ENCODE data around the gene MARS1. TPM values are rescaled to one million over a fixed set of nuclear protein-coding genes. Genes with fewer than 3 reads are reported as not detected.

MARS1 gene
- total RNA-seq, 2 experiments from 2014 or later, result 389 to 583 TPM

- H3K9me3 Mint-ChIP-seq (ENCODE audit: low read depth), result no peaks in the 10 kb centered on the region
- CTCF ChIA-PET, result interaction anchor here (0.8 to 6.8 kb wide), 4 partner anchors 11 to 232 kb away, joined by 4 to 58 read pairs (median 18); no protein-coding TSS in a partner anchor
- no peak overlapping the region for H3K27ac Mint-ChIP-seq
- no peak for DNase-seq
- H3K36me3 Mint-ChIP-seq (ENCODE audit: low read depth), result peaks cover 11% of the 10 kb centered on the region
- ATAC-seq, result no peak
- intact Hi-C loops (cut with DNase I, micrococcal nuclease), result loop anchor here in 1 of 2 experiments (5.0 kb wide), 1 partner anchor 377 kb away; the partner anchor contains the start of gene NAB2
- POLR2A ChIA-PET, result no interaction called here
- peaks cover 39% of the 10 kb centered on the region for H3K4me1 Mint-ChIP-seq
- H3K27me3 Mint-ChIP-seq, result peaks cover 4% of the 10 kb centered on the region
- H3K4me3 Mint-ChIP-seq, result no peak overlapping the region
These were observed 23.3 kb upstream of the MARS1 start for GRCh38 chr12:57464569-57464968.

GRCh38 chr12:57465030-57465746, 22.7 kb upstream of the MARS1 start:
- intact Hi-C loops (cut with DNase I, micrococcal nuclease), result no loop called here
- Mint-ChIP-seq H3K9me3 (ENCODE audit: low read depth) (no peaks in the 10 kb centered on the region), H3K27ac (no peak overlapping the region), H3K4me3 (no peak overlapping the region), H3K27me3 (peaks cover 4% of the 10 kb centered on the region), H3K36me3 (ENCODE audit: low read depth) (peaks cover 11% of the 10 kb centered on the region), H3K4me1 (peaks cover 36% of the 10 kb centered on the region)
- ChIA-PET POLR2A (no interaction called here), CTCF (interaction anchor here (0.6 to 6.8 kb wide), 7 partner anchors 10 to 233 kb away, joined by 3 to 58 read pairs (median 4); partner anchors contain the start of gene INHBE)
- ATAC-seq, result no peak
- DNase-seq, result no peak

- CTCF ChIA-PET, result interaction anchor here (0.6 to 6.8 kb wide), 10 partner anchors 10 to 395 kb away, joined by 3 to 58 read pairs (median 4); partner anchors contain the start of gene INHBE
- Mint-ChIP-seq H3K27me3 (no peaks in the 10 kb centered on the region), H3K4me1 (peaks cover 30% of the 10 kb centered on the region), H3K27ac (no peak overlapping the region), H3K4me3 (no peak overlapping the region), H3K36me3 (ENCODE audit: low read depth) (peaks cover 11% of the 10 kb centered on the region), H3K9me3 (ENCODE audit: low read depth) (no peaks in the 10 kb centered on the region)
- ATAC-seq (no peak), DNase-seq (no peak)
- POLR2A ChIA-PET, result interaction anchor here (0.6 to 0.7 kb wide), 2 partner anchors 21 to 55 kb away, joined by 3 to 4 read pairs; partner anchors contain the start of gene DDIT3
- intact Hi-C loops (cut with DNase I, micrococcal nuclease), result no loop called here
These were observed 21.9 kb upstream of the MARS1 start for GRCh38 chr12:57465747-57466505.

GRCh38 chr12:57467212-57467874, 20.5 kb upstream of the MARS1 start:
- DNase-seq, result no peak
- peaks cover 22% of the 10 kb centered on the region for H3K4me1 Mint-ChIP-seq

GRCh38 chr12:57467915-57468314, 20.0 kb upstream of the MARS1 start:
- Mint-ChIP-seq H3K9me3 (ENCODE audit: low read depth) (no peaks in the 10 kb centered on the region), H3K27ac (no peak overlapping the region), H3K27me3 (no peaks in the 10 kb centered on the region), H3K4me3 (no peak overlapping the region), H3K36me3 (ENCODE audit: low read depth) (peaks cover 20% of the 10 kb centered on the region), H3K4me1 (peaks cover 22% of the 10 kb centered on the region)
- no peak for DNase-seq
- POLR2A ChIA-PET, result interaction anchor here (0.6 kb wide), 1 partner anchor 394 kb away, joined by 5 read pairs; no protein-coding TSS in a partner anchor
- no peak for ATAC-seq
- intact Hi-C loops (cut with DNase I, micrococcal nuclease), result no loop called here
- CTCF ChIA-PET, result interaction anchor here (1.9 kb wide), 1 partner anchor 9 kb away, joined by 7 read pairs; no protein-coding TSS in a partner anchor

More at GRCh38 chr12:57467212-57467874, 20.5 kb upstream of the MARS1 start:
- Mint-ChIP-seq H3K9me3 (ENCODE audit: low read depth) (no peaks in the 10 kb centered on the region), H3K27ac (no peak overlapping the region), H3K4me3 (no peak overlapping the region), H3K27me3 (no peaks in the 10 kb centered on the region), H3K36me3 (ENCODE audit: low read depth) (peaks cover 15% of the 10 kb centered on the region)
- intact Hi-C loops (cut with DNase I, micrococcal nuclease), result no loop called here
- ChIA-PET CTCF (interaction anchor here (1.9 kb wide), 1 partner anchor 8 kb away, joined by 7 read pairs; no protein-coding TSS in a partner anchor), POLR2A (no interaction called here)
- no peak for ATAC-seq

- Mint-ChIP-seq H3K27me3 (no peaks in the 10 kb centered on the region), H3K4me1 (peaks cover 20% of the 10 kb centered on the region), H3K36me3 (ENCODE audit: low read depth) (peaks cover 32% of the 10 kb centered on the region), H3K27ac (no peak overlapping the region), H3K9me3 (ENCODE audit: low read depth) (no peaks in the 10 kb centered on the region), H3K4me3 (no peak overlapping the region)
- ChIA-PET POLR2A (no interaction called here), CTCF (interaction anchor here (0.6 to 1.9 kb wide), 4 partner anchors 11 to 162 kb away, joined by 3 to 7 read pairs (median 4); no protein-coding TSS in a partner anchor)
- intact Hi-C loops (cut with DNase I, micrococcal nuclease), result no loop called here
- DNase-seq, result no peak
- ATAC-seq, result no peak
These were observed 18.3 kb upstream of the MARS1 start for GRCh38 chr12:57469296-57470164.

GRCh38 chr12:57470286-57470969, 17.4 kb upstream of the MARS1 start:
- Mint-ChIP-seq H3K9me3 (ENCODE audit: low read depth) (no peaks in the 10 kb centered on the region), H3K27ac (no peak overlapping the region), H3K4me3 (no peak overlapping the region), H3K4me1 (peaks cover 22% of the 10 kb centered on the region), H3K27me3 (no peaks in the 10 kb centered on the region), H3K36me3 (ENCODE audit: low read depth) (peaks cover 38% of the 10 kb centered on the region)
- CTCF ChIA-PET, result interaction anchor here (0.6 to 2.2 kb wide), 4 partner anchors 8 to 163 kb away, joined by 3 to 11 read pairs (median 4); no protein-coding TSS in a partner anchor
- ATAC-seq (no peak), DNase-seq (no peak)
- POLR2A ChIA-PET, result no interaction called here
- intact Hi-C loops (cut with DNase I, micrococcal nuclease), result no loop called here

GRCh38 chr12:57470970-57471656, 16.8 kb upstream of the MARS1 start:
- Mint-ChIP-seq H3K4me3 (no peak overlapping the region), H3K36me3 (ENCODE audit: low read depth) (peaks cover 42% of the 10 kb centered on the region), H3K4me1 (peaks cover 27% of the 10 kb centered on the region), H3K27me3 (no peaks in the 10 kb centered on the region), H3K9me3 (ENCODE audit: low read depth) (no peaks in the 10 kb centered on the region), H3K27ac (no peak overlapping the region)
- DNase-seq (no peak), ATAC-seq (no peak)
- ChIA-PET POLR2A (interaction anchor here (1.2 kb wide), 1 partner anchor 16 kb away, joined by 4 read pairs; the partner anchor contains the start of gene INHBE), CTCF (interaction anchor here (0.5 to 2.2 kb wide), 3 partner anchors 8 to 91 kb away, joined by 4 to 11 read pairs (median 9); partner anchors contain the start of gene GLI1)
- intact Hi-C loops (cut with DNase I, micrococcal nuclease), result no loop called here

GRCh38 chr12:57471661-57472060, 16.2 kb upstream of the MARS1 start:
- Mint-ChIP-seq H3K9me3 (ENCODE audit: low read depth) (no peaks in the 10 kb centered on the region), H3K4me1 (peaks cover 28% of the 10 kb centered on the region), H3K36me3 (ENCODE audit: low read depth) (peaks cover 48% of the 10 kb centered on the region), H3K27me3 (no peaks in the 10 kb centered on the region), H3K4me3 (no peak overlapping the region), H3K27ac (no peak overlapping the region)
- ATAC-seq, result no peak
- DNase-seq, result no peak
- intact Hi-C loops (cut with DNase I, micrococcal nuclease), result no loop called here
- ChIA-PET CTCF (interaction anchor here (0.5 to 2.2 kb wide), 6 partner anchors 9 to 360 kb away, joined by 3 to 11 read pairs (median 4); partner anchors contain the start of genes GLI1 and STAT6), POLR2A (interaction anchor here (1.2 kb wide), 1 partner anchor 16 kb away, joined by 4 read pairs; the partner anchor contains the start of gene INHBE)

All from activated CD4-positive, alpha-beta T cell treated with anti-CD3 and anti-CD28 coated beads for 36 hours (primary cell).